Fibroblast of villous mesenchyme (primary cell): ENCODE results near the gene NEMP1. TPM values are rescaled to one million over a fixed set of nuclear protein-coding genes. Genes with fewer than 3 reads are reported as not detected.
"Not testable (repeated sequence)": the region's sequence is repeated elsewhere in the genome, so short reads cannot be mapped to it uniquely, and the experiment has no call there.

Experiments
- DNase-seq: peaks from one replicate; pipeline ENCODE4 v3.0.0-alpha.2; 2010; ENCODE audit warnings: low read depth
- H3K4me3 ChIP-seq: 2 replicates; pipeline ENCODE4 v1.5.1; 2011; ENCODE audit warnings: low read depth, mild to moderate bottlenecking, low read length
- total RNA-seq: library from RNA; depleted of rRNA; stranded (reverse); fragments of >200 nt; gene quantifications from 2 replicates; pipeline ENCODE4 v1.2.3, GENCODE V29; 2012
- TF ChIP-seq, protein P1 (sequence below): IDR thresholded peaks from 2 replicates; pipeline ENCODE4 v1.5.1; 2012; ENCODE audit warnings: low read depth, mild to moderate bottlenecking, low read length; ENCODE audit not compliant: insufficient read depth

Gene NEMP1
- total RNA-seq, 1 donor = 19.0 TPM

GRCh38 chr12:57031789-57032188 is 46.8 kb downstream of the NEMP1 start:
- no peak for DNase-seq
- no peak overlapping the region for H3K4me3 ChIP-seq
- TF ChIP-seq, protein P1, sequence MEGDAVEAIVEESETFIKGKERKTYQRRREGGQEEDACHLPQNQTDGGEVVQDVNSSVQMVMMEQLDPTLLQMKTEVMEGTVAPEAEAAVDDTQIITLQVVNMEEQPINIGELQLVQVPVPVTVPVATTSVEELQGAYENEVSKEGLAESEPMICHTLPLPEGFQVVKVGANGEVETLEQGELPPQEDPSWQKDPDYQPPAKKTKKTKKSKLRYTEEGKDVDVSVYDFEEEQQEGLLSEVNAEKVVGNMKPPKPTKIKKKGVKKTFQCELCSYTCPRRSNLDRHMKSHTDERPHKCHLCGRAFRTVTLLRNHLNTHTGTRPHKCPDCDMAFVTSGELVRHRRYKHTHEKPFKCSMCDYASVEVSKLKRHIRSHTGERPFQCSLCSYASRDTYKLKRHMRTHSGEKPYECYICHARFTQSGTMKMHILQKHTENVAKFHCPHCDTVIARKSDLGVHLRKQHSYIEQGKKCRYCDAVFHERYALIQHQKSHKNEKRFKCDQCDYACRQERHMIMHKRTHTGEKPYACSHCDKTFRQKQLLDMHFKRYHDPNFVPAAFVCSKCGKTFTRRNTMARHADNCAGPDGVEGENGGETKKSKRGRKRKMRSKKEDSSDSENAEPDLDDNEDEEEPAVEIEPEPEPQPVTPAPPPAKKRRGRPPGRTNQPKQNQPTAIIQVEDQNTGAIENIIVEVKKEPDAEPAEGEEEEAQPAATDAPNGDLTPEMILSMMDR = no peak

DNA sequence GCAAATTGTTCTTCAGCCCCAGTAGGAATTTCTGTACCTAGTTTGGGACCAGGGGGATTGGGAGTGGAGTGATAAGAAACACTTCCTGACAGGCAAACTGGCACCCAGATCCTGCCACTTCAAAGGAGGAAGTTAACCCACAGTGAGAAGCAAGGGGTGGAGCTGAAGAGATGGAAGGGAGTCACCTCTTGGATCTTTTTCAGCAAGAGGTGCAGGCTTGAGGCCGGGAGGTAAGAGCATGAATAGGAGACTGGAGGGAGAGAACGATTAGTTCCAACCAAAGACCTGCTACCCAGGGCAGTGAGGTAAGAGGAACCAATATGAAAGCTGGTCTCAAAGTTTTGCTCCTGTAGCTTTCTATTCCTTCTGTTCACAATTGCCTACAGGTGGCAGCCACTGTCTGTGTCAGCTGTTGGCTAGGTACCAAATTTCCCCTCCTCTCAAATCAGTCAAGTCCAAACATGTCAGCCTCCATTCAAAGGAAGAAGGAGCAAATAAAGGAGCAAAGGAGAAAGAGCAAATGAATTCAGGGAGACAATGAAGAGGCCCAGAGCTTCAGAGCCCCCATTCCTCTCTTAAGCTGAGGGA is 47.4 kb downstream of the NEMP1 start:
- TF ChIP-seq, protein P1 = no peak
- no peak for DNase-seq
- no peak overlapping the region for H3K4me3 ChIP-seq

DNA sequence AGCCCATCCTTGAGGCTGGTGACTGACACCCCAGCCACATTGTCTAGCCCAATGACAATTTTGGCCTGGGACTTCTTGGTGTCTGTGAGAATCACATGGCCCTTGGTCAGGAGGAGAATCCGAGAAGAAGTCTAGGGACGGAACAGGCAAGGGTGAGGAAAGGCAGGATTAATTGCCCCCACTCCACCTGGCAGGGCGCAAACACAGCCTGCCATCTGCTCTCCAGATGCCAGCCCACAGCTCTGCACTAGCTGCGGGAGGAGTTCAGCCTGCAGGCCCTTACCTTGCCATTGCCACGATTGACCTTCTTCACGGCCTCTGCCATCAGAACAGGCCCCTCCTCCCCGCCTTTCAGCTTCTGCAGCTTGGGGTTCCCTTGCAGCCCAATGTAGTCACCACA is 49.1 kb downstream of the NEMP1 start:
- H3K4me3 ChIP-seq = no peak overlapping the region
- DNase-seq = no peak
- TF ChIP-seq, protein P1 = no peak

- DNase-seq = no peak
- no peak overlapping the region for H3K4me3 ChIP-seq
- TF ChIP-seq, protein P1 = no peak
These were observed 50.8 kb downstream of the NEMP1 start for GRCh38 chr12:57027805-57028153.

- DNase-seq = no peak
- TF ChIP-seq, protein P1 = no peak
- H3K4me3 ChIP-seq = no peak overlapping the region
These were observed 51.4 kb downstream of the NEMP1 start for GRCh38 chr12:57027011-57027804.

GRCh38 chr12:57025196-57025595 is 53.4 kb downstream of the NEMP1 start:
- H3K4me3 ChIP-seq = no peak overlapping the region
- TF ChIP-seq, protein P1 = no peak
- DNase-seq = no peak

- H3K4me3 ChIP-seq = not testable (repeated sequence)
- DNase-seq = peak; percentile 72
These were observed 56.3 kb downstream of the NEMP1 start for GRCh38 chr12:57022324-57022723.
